HCT116 (cell line): Measurements from ENCODE around the gene ATG4B. TPM values are rescaled to one million over a fixed set of nuclear protein-coding genes. Genes with fewer than 3 reads are reported as not detected.
A peak's percentile ranks its signal among the peaks of the same experiment; 100 is the strongest.

Source experiments
- ATAC-seq: fragments of 200-7000 bp; cut with Tn5 transposase; 2 replicates; pipeline ENCODE4 v1.9.1; 2020; ENCODE audit warnings: mild to moderate bottlenecking, moderate library complexity
- BruUV-seq: library from RNA; stranded (reverse); fragments of 400-500 nt; replicated peaks from 2 replicates; lab custom pipeline; 2021; lab: Mats Ljungman, UMichigan
- CTCF ChIA-PET: fragments of 300-600 bp; sonication (Branson Sonifier 250); formaldehyde crosslinking; loops from one replicate; lab custom pipeline; 2021; ENCODE audit warnings: antibody characterized with exemption; lab: Charles Lee
- POLR2A ChIA-PET: fragments of 300-600, 350-600 bp; sonication (Branson Sonifier 250); formaldehyde crosslinking; loops from one replicate; lab custom pipeline; 2021; ENCODE audit warnings: antibody characterized with exemption; lab: Charles Lee
- RAD21 ChIA-PET, 2 experiments: fragments of 300-600 bp; sonication (Branson Sonifier 250); formaldehyde crosslinking; loops; one replicate each; lab custom pipeline; 2023; ENCODE audit warnings: low total read pairs in 2 of 2; ENCODE audit not compliant: uncharacterized antibody in 2 of 2, unreplicated experiment in 2 of 2, low non-redundant PET in 1 of 2; lab: Charles Lee
- DNase-seq: peaks from one replicate; pipeline ENCODE4 v3.0.0-alpha.2; 2010; ENCODE audit warnings: low read depth, low spot score
- H2AFZ ChIP-seq: fragments of 200-600 bp; shearing (Covaris generic), sonication (generic); 2 replicates; pipeline ENCODE4 v1.6.1; 2017; ENCODE audit warnings: low read depth, mixed run types, mixed read lengths, antibody characterized with exemption, low read length; ENCODE audit not compliant: poor library complexity, severe bottlenecking
- H3K27ac ChIP-seq: 2 replicates; pipeline ENCODE4 v1.5.1; 2012; ENCODE audit warnings: low read depth, low read length
- H3K27me3 ChIP-seq: fragments of 200-600 bp; sonication (generic); 2 replicates; pipeline ENCODE4 v1.6.1; 2016; ENCODE audit warnings: mixed run types, low read length, mixed read lengths; ENCODE audit not compliant: insufficient read depth
- H3K36me3 ChIP-seq, 2 experiments: fragments of 200-500 bp in 1 of 2; fragments of 200-600 bp in 1 of 2; sonication (Bioruptor generic) in 1 of 2; sonication (generic) in 1 of 2; 2 replicates each; pipeline versions ENCODE4 v1.5.1 to v1.6.1; 2014 to 2016; ENCODE audit warnings: low read length in 2 of 2, inconsistent platforms in 1 of 2, mixed read lengths in 1 of 2, mixed run types in 1 of 2; ENCODE audit not compliant: insufficient read depth in 2 of 2, control insufficient read depth in 1 of 2
- H3K4me1 ChIP-seq, 2 experiments: fragments of 200-600 bp in 1 of 2; sonication (generic) in 1 of 2; 2 replicates each; pipeline versions ENCODE4 v1.5.1 to v1.6.1; 2012 to 2017; ENCODE audit warnings: low read length in 2 of 2, inconsistent platforms in 1 of 2, mild to moderate bottlenecking in 1 of 2, mixed read lengths in 1 of 2, mixed run types in 1 of 2, moderate library complexity in 1 of 2; ENCODE audit not compliant: insufficient read depth in 2 of 2, control insufficient read depth in 1 of 2
- H3K4me2 ChIP-seq: fragments of 200-600 bp; sonication (generic); 2 replicates; pipeline ENCODE4 v1.6.1; 2017; ENCODE audit warnings: mixed run types, low read length, mixed read lengths
- H3K4me3 ChIP-seq, 2 experiments: fragments of 200-600 bp in 1 of 2; sonication (generic) in 1 of 2; replicated peaks in 1 of 2; 2 replicates each; pipeline ENCODE4 v1.5.1; 2011 to 2016; ENCODE audit warnings: low read length in 2 of 2, control low read depth in 1 of 2, low read depth in 1 of 2, mild to moderate bottlenecking in 1 of 2, mixed read lengths in 1 of 2, mixed run types in 1 of 2
- H3K79me2 ChIP-seq: fragments of 200-600 bp; sonication (generic); 2 replicates; pipeline ENCODE4 v1.6.1; 2017; ENCODE audit warnings: mild to moderate bottlenecking, mixed run types, low read length, moderate library complexity, mixed read lengths; ENCODE audit not compliant: insufficient read depth
- H3K9ac ChIP-seq: fragments of 200-600 bp; sonication (generic); 2 replicates; pipeline ENCODE4 v1.6.1; 2016; ENCODE audit warnings: low read length, mixed read lengths
- H3K9me2 ChIP-seq: fragments of 200-600 bp; sonication (generic), shearing (Covaris generic); 2 replicates; pipeline ENCODE4 v1.6.1; 2017; ENCODE audit warnings: mixed run types, mild to moderate bottlenecking, moderate library complexity; ENCODE audit not compliant: insufficient read depth
- H3K9me3 ChIP-seq, 2 experiments: fragments of 200-500 bp in 1 of 2; fragments of 200-600 bp in 1 of 2; sonication (Bioruptor generic) in 1 of 2; sonication (generic) in 1 of 2; 2 replicates each; pipeline ENCODE4 v1.6.1; 2014 to 2017; ENCODE audit warnings: low read length in 2 of 2, mixed read lengths in 2 of 2, inconsistent platforms in 1 of 2, low read depth in 1 of 2, mild to moderate bottlenecking in 1 of 2, mixed run types in 1 of 2, moderate library complexity in 1 of 2; ENCODE audit not compliant: control insufficient read depth in 1 of 2, insufficient read depth in 1 of 2
- H4K20me1 ChIP-seq: fragments of 200-600 bp; sonication (generic), shearing (Covaris generic); 2 replicates; pipeline ENCODE4 v1.6.1; 2017; ENCODE audit warnings: mixed run types, mild to moderate bottlenecking, moderate library complexity; ENCODE audit not compliant: insufficient read depth
- CBX3 ChIP-seq: IDR thresholded peaks from 2 replicates; pipeline ENCODE4 v1.6.1; 2012; ENCODE audit warnings: low read depth
- CEBPB ChIP-seq: IDR thresholded peaks from 2 replicates; pipeline ENCODE4 v1.6.1; 2012; ENCODE audit warnings: low read depth
- EGR1 ChIP-seq: IDR thresholded peaks from 2 replicates; pipeline ENCODE4 v1.6.1; 2012; ENCODE audit warnings: low read depth
- ELF1 ChIP-seq: IDR thresholded peaks from 2 replicates; pipeline ENCODE4 v1.6.1; 2012; ENCODE audit warnings: low read depth, borderline replicate concordance
- EZH2 ChIP-seq: fragments of 200-600 bp; sonication (generic); IDR thresholded peaks from 2 replicates; pipeline ENCODE4 v1.6.1; 2017; ENCODE audit warnings: antibody characterized with exemption, mixed run types
- EZH2phosphoT487 ChIP-seq: fragments of 200-600 bp; IDR thresholded peaks from 2 replicates; pipeline ENCODE4 v1.6.1; 2018; ENCODE audit warnings: antibody characterized with exemption, borderline replicate concordance
- FOSL1 ChIP-seq: IDR thresholded peaks from 2 replicates; pipeline ENCODE4 v1.6.1; 2012; ENCODE audit warnings: low read depth
- JUND ChIP-seq: IDR thresholded peaks from 2 replicates; pipeline ENCODE4 v1.6.1; 2012
- POLR2AphosphoS5 ChIP-seq: IDR thresholded peaks from 2 replicates; pipeline ENCODE4 v1.6.1; 2011; ENCODE audit warnings: mild to moderate bottlenecking, low read depth, low read length, moderate library complexity
- RAD21 ChIP-seq: IDR thresholded peaks from 2 replicates; pipeline ENCODE4 v1.6.1; 2012; ENCODE audit warnings: low read depth, mild to moderate bottlenecking
- SIN3A ChIP-seq: IDR thresholded peaks from 2 replicates; pipeline ENCODE4 v1.6.1; 2012; ENCODE audit warnings: low read depth
- SP1 ChIP-seq: IDR thresholded peaks from 2 replicates; pipeline ENCODE4 v1.6.1; 2012; ENCODE audit warnings: low read depth
- SRF ChIP-seq: IDR thresholded peaks from 2 replicates; pipeline ENCODE4 v1.6.1; 2012; ENCODE audit warnings: low read depth
- TCF7L2 ChIP-seq: IDR thresholded peaks from 2 replicates; pipeline ENCODE4 v1.7.0; 2011; ENCODE audit warnings: borderline replicate concordance, inconsistent platforms; ENCODE audit not compliant: insufficient read depth, insufficient read length; ENCODE audit errors: extremely low read depth
- ZNF274 ChIP-seq: fragments of 200-500 bp; sonication (Bioruptor generic); IDR thresholded peaks from 2 replicates; pipeline ENCODE4 v1.6.1; 2014; ENCODE audit warnings: mild to moderate bottlenecking, low read depth, low read length, inconsistent platforms
- intact Hi-C: fragments of 100-400 bp; cut with micrococcal nuclease; formaldehyde crosslinking; loops from 2 replicates; pipeline ENCODE4 v1.10.0; 2022
- total RNA-seq: library from RNA; stranded (reverse); gene quantifications from one replicate; pipeline ENCODE4 v1.2.1, GENCODE V29; 2021; ENCODE audit not compliant: unreplicated experiment
- TF ChIP-seq, protein P1 (sequence below): IDR thresholded peaks from 2 replicates; pipeline ENCODE4 v1.6.1; 2012; ENCODE audit warnings: low read depth
- TF ChIP-seq, protein P2 (sequence below): IDR thresholded peaks from 2 replicates; pipeline ENCODE4 v1.6.1; 2012
- TF ChIP-seq, protein P3 (sequence below), 3 experiments: fragments of 200-600 bp in 1 of 3; sonication (generic) in 1 of 3; IDR thresholded peaks in 2 of 3; conservative IDR thresholded peaks in 1 of 3; 2 replicates each; pipeline ENCODE4 v1.5.1; 2012 to 2017; ENCODE audit warnings: low read depth in 2 of 3, low read length in 2 of 3, antibody characterized with exemption in 1 of 3, borderline replicate concordance in 1 of 3, control low read depth in 1 of 3, mild to moderate bottlenecking in 1 of 3, mixed read lengths in 1 of 3, mixed run types in 1 of 3, moderate library complexity in 1 of 3; ENCODE audit not compliant: insufficient read depth in 1 of 3
- TF ChIP-seq, protein P4 (sequence below): IDR thresholded peaks from 2 replicates; pipeline ENCODE4 v1.6.1; 2012

Gene ATG4B
- total RNA-seq, 1 experiment from 2014 or later = 87.4 TPM

DNA sequence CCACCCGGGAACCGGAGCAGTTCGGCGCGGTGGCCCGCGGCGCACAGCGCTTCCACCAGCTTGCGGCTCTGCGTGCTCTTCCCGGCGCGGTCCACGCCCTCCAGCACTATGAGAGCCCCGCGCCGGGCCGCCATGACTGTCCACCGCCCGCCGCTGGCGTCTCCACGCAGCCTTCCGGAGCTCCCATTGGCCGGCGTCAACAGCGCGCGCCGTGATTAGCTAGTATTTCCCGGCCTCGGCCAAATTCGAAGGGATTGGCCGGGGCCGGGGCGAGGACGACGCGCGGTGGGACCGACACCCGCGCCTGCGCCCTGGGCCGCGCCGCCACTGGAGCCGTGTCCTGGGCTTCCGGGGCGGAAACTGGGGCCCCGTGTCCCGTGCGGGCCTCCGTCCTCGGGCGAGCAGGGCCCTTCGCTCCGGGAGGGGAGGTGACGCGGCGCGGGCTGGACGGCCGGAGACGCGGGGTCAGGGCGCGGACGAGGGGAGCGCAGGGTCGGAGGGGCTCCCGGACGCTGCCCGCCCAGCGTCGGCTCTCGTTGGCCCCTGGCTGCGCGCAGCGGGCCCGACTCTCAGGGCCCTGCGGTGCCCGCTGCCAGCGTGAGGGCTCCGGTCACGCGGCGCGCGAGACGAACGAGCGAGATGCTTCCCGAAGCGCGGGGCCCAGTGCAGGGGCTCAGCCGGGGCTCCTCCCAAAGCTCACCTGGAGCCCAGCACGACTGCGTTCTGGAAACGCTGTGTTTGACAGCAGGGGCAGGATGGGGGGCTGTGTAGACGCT lies 49.3 kb downstream of the ATG4B start, which contains the start of gene DTYMK:
Gene DTYMK, minus strand, starts transcription at position 166 of the 776 bp plus-strand sequence. Its CDS starts 32 bp downstream, at position 134.
- H3K9me3 ChIP-seq = no peaks in the 10 kb centered on the region
- H3K4me2 ChIP-seq = peak within 1 kb of the TSS; percentile 69
- H3K4me3 ChIP-seq = peak within 1 kb of the TSS; percentile 84 to 86
- H3K9ac ChIP-seq = peak within 1 kb of the TSS; percentile 99
- H3K4me1 ChIP-seq = peaks cover 8 to 23% of the 10 kb centered on the region in 2 experiments
- ChIA-PET RAD21 (interaction anchor here in 1 of 2 experiments (1.6 kb wide), 1 partner anchor 15 kb away, joined by 5 read pairs; the partner anchor contains the start of gene ING5), CTCF (interaction anchor here (0.6 to 1.0 kb wide), 2 partner anchors 17 to 46 kb away, joined by 3 read pairs; no protein-coding TSS in a partner anchor), POLR2A (interaction anchor here (0.7 to 2.6 kb wide), 6 partner anchors 9 to 153 kb away, joined by 3 to 11 read pairs (median 6); partner anchors contain the start of gene ING5)
- DNase-seq (peak; percentile 84), ATAC-seq (peak; percentile 95)
- H3K79me2 ChIP-seq = peaks cover 80% of the 10 kb centered on the region
- no peaks in the 10 kb centered on the region for H3K9me2 ChIP-seq
- no peaks in the 10 kb centered on the region for H4K20me1 ChIP-seq
- no TSS peak for BruUV-seq
- intact Hi-C loops = loop anchor here (1.0 to 5.0 kb wide), 3 partner anchors 14 to 190 kb away; partner anchors contain the start of gene D2HGDH
- H3K36me3 ChIP-seq = peaks cover 20 to 38% of the 10 kb centered on the region in 2 experiments
- H3K27ac ChIP-seq = peak within 1 kb of the TSS; percentile 90
- no peak within 1 kb of the TSS for H2AFZ ChIP-seq
- H3K27me3 ChIP-seq = no peaks in the 10 kb centered on the region
- TF ChIP-seq TCF7L2 (no peak), RAD21 (no peak), POLR2AphosphoS5 (peak; percentile 78), SP1 (peak; percentile 84), CBX3 (no peak; the same call in 1 of the 2 replicates), FOSL1 (no peak), CEBPB (no peak), SIN3A (peak; percentile 89), SRF (peak; percentile 25; the same call in 1 of the 2 replicates), EZH2 (no peak), JUND (no peak), EZH2phosphoT487 (no peak), ELF1 (peak; percentile 61; the same call in 1 of the 2 replicates), EGR1 (no peak), ZNF274 (no peak)
- TF ChIP-seq, protein P1, sequence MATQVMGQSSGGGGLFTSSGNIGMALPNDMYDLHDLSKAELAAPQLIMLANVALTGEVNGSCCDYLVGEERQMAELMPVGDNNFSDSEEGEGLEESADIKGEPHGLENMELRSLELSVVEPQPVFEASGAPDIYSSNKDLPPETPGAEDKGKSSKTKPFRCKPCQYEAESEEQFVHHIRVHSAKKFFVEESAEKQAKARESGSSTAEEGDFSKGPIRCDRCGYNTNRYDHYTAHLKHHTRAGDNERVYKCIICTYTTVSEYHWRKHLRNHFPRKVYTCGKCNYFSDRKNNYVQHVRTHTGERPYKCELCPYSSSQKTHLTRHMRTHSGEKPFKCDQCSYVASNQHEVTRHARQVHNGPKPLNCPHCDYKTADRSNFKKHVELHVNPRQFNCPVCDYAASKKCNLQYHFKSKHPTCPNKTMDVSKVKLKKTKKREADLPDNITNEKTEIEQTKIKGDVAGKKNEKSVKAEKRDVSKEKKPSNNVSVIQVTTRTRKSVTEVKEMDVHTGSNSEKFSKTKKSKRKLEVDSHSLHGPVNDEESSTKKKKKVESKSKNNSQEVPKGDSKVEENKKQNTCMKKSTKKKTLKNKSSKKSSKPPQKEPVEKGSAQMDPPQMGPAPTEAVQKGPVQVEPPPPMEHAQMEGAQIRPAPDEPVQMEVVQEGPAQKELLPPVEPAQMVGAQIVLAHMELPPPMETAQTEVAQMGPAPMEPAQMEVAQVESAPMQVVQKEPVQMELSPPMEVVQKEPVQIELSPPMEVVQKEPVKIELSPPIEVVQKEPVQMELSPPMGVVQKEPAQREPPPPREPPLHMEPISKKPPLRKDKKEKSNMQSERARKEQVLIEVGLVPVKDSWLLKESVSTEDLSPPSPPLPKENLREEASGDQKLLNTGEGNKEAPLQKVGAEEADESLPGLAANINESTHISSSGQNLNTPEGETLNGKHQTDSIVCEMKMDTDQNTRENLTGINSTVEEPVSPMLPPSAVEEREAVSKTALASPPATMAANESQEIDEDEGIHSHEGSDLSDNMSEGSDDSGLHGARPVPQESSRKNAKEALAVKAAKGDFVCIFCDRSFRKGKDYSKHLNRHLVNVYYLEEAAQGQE = no peak
- TF ChIP-seq, protein P2, sequence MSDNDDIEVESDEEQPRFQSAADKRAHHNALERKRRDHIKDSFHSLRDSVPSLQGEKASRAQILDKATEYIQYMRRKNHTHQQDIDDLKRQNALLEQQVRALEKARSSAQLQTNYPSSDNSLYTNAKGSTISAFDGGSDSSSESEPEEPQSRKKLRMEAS = peak; percentile 80
- TF ChIP-seq, protein P3, sequence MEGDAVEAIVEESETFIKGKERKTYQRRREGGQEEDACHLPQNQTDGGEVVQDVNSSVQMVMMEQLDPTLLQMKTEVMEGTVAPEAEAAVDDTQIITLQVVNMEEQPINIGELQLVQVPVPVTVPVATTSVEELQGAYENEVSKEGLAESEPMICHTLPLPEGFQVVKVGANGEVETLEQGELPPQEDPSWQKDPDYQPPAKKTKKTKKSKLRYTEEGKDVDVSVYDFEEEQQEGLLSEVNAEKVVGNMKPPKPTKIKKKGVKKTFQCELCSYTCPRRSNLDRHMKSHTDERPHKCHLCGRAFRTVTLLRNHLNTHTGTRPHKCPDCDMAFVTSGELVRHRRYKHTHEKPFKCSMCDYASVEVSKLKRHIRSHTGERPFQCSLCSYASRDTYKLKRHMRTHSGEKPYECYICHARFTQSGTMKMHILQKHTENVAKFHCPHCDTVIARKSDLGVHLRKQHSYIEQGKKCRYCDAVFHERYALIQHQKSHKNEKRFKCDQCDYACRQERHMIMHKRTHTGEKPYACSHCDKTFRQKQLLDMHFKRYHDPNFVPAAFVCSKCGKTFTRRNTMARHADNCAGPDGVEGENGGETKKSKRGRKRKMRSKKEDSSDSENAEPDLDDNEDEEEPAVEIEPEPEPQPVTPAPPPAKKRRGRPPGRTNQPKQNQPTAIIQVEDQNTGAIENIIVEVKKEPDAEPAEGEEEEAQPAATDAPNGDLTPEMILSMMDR (IDR thresholded peaks at IDR 0.05 in 2 of 3, conservative IDR thresholded peaks at IDR 0.05 in 1 of 3; ENCODE audit: borderline replicate concordance in 1 of 3, insufficient read depth in 1 of 3, low read depth in 2 of 3, low read length in 2 of 3) = no peak
- TF ChIP-seq, protein P4, sequence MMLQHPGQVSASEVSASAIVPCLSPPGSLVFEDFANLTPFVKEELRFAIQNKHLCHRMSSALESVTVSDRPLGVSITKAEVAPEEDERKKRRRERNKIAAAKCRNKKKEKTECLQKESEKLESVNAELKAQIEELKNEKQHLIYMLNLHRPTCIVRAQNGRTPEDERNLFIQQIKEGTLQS = no peak
